Suprapubic skin (tissue), 4 donors: ENCODE measurements around the gene CSMD2.

Source experiments
- POLR2A ChIP-seq, 2 donors: fragments of 450-650 bp; IDR thresholded peaks; one replicate each; pipeline ENCODE4 v1.6.1; 2017; ENCODE audit warnings: antibody characterized with exemption in 2 of 2, mild to moderate bottlenecking in 2 of 2, moderate library complexity in 2 of 2
- POLR2AphosphoS5 ChIP-seq, 3 donors: sonication (generic); formaldehyde crosslinking; IDR thresholded peaks; one replicate each; pipeline ENCODE4 v1.6.1; 2017; ENCODE audit warnings: antibody characterized with exemption in 3 of 3

DNA sequence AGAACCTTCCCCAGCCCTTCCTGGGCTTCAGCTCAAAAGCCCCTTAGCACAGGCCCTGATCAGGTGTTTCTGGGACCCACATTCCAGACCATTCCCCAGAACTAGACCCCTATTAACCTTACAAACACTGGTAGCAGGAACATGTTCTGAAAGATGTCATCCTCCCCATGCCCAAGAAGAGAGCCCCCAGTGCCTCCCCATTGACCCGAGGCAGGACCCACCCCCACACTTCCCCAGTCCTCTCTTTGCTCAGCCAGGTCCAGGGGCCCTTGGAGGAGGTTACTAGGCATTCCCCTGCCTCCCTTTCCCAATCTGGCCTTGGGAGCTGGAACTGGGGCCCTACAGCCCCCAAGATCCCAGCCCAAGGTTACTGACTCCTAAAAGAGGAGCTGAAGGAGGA lies 340.1 kb downstream of the CSMD2 start:
- TF ChIP-seq POLR2AphosphoS5 (IDR thresholded peaks at IDR 0.05) = no peak
- TF ChIP-seq POLR2A (IDR thresholded peaks at IDR 0.05) = no peak
